ENCODE measurements around the gene OR5AC2. TPM values are rescaled to one million over a fixed set of nuclear protein-coding genes. Genes with fewer than 3 reads are reported as not detected.
A peak's percentile ranks its signal among the peaks of the same experiment; 100 is the strongest.

The OR5AC2 gene
- total RNA-seq, 2 donors from 2014 or later: not detected

DNA sequence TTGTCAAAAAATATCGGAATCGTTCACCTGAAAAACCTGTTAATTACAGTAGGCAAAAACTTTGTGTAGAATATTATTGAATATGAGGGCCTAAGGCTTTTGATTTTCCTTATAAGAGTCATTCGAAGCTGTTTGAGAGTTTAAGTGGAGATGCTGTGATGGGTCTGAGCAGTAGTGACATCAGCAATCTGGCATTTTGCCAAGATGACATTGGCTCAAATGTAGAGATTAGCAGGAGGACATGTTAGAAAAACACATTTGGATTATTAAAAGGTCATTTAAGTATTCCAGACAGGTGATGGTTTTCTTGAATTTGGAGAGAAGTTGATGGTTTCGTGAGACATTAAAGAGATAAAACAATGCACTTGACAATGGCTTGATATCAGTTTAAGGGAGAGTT is 12.9 kb downstream of the OR5AC2 start:
- Histone ChIP-seq H3K9me3 (no peaks in the 10 kb centered on the region), H3K4me3 (no peak overlapping the region), H3K27ac (no peak overlapping the region), H3K27me3 (replicated peaks; ENCODE audit: insufficient read depth) (no peaks in the 10 kb centered on the region), H3K4me1 (replicated peaks) (no peaks in the 10 kb centered on the region), H3K36me3 (no peaks in the 10 kb centered on the region)
- DNase-seq (ENCODE audit: low spot score): no peak
- TF ChIP-seq POLR2A (IDR thresholded peaks at IDR 0.05) (no peak), POLR2AphosphoS5 (IDR thresholded peaks at IDR 0.05) (no peak)
- TF ChIP-seq, protein P1, sequence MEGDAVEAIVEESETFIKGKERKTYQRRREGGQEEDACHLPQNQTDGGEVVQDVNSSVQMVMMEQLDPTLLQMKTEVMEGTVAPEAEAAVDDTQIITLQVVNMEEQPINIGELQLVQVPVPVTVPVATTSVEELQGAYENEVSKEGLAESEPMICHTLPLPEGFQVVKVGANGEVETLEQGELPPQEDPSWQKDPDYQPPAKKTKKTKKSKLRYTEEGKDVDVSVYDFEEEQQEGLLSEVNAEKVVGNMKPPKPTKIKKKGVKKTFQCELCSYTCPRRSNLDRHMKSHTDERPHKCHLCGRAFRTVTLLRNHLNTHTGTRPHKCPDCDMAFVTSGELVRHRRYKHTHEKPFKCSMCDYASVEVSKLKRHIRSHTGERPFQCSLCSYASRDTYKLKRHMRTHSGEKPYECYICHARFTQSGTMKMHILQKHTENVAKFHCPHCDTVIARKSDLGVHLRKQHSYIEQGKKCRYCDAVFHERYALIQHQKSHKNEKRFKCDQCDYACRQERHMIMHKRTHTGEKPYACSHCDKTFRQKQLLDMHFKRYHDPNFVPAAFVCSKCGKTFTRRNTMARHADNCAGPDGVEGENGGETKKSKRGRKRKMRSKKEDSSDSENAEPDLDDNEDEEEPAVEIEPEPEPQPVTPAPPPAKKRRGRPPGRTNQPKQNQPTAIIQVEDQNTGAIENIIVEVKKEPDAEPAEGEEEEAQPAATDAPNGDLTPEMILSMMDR (IDR thresholded peaks at IDR 0.05): no peak
- intact Hi-C loops (cut with DNase I): no loop called here
- WGBS: 68% methylated on average over 4 of the region's 4 CpGs

DNA sequence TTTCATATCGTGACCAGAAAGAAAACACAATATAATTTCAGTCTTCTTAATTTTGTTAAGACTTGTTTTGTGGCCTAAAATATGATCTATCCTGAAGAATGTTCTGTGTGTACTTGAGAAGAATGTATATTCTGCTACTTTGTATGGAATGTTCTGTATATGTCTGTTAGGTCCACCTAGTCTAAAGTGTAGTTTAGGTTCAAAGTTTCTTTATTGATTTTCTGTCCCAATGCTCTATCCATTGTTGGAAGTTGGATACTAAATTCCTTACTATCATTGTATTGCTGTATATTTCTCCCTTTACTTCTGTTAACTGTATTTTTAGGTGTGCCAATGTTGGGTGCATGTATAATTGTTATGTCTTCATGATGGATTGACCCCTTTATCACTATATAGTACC is 21.2 kb downstream of the OR5AC2 start:
- intact Hi-C loops (cut with DNase I): no loop called here
- Histone ChIP-seq H3K4me1 (replicated peaks) (no peaks in the 10 kb centered on the region), H3K27me3 (replicated peaks; ENCODE audit: insufficient read depth) (no peaks in the 10 kb centered on the region), H3K36me3 (no peaks in the 10 kb centered on the region), H3K4me3 (no peak overlapping the region), H3K27ac (no peak overlapping the region), H3K9me3 (no peaks in the 10 kb centered on the region)
- WGBS: 0% methylated on average over 1 of the region's 1 CpG
- no peak for DNase-seq (ENCODE audit: low spot score)
- no peak for TF ChIP-seq POLR2AphosphoS5 (IDR thresholded peaks at IDR 0.05)
- TF ChIP-seq, protein P1 (IDR thresholded peaks at IDR 0.05): no peak
- no peak for TF ChIP-seq POLR2A (IDR thresholded peaks at IDR 0.05)

DNA sequence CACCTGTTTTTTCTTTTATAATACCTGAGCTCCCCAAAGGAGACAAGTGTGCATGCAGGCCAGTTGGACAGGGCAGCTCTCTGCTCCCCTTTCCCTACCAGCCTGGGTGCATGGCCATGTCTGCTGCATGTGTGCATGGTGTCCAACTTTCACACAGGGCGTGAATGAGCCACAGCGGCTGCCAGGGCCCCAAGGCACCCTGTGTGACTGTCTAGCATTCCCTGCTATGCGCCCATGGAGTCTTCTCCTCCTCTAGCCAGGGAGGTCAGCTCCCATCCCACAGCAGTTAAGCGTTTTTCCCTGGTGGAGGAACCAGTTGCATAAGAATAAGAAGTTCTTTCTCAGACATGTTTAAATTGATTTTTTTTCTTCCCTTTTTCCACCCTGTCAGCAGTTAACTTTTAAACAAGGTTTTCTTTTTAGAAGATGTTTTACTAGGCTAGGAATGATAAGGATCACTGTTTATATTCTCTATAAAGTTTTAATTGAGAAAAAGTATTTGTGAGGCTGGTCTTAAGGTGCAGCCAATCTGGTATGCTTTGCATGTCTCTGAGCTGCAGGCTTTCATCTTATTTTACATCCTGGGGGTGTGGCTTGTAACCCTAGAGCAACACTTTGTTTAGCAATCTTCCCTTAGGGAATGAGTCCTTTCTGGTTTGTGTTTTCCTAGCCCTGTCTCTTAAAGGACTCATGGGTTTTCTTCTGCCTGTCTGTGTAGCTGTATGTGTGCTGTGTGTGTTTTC is 23.0 kb downstream of the OR5AC2 start:
- no peaks in the 10 kb centered on the region for H3K27me3 ChIP-seq (replicated peaks; ENCODE audit: insufficient read depth)
- H3K27ac ChIP-seq: no peak overlapping the region
- WGBS: 13% methylated on average over 4 of the region's 4 CpGs
- H3K4me1 ChIP-seq (replicated peaks): no peaks in the 10 kb centered on the region
- no peak overlapping the region for H3K4me3 ChIP-seq
- DNase-seq (ENCODE audit: low spot score): peak; percentile 28
- intact Hi-C loops (cut with DNase I): no loop called here
- TF ChIP-seq POLR2AphosphoS5 (IDR thresholded peaks at IDR 0.05) (peak; percentile 59), POLR2A (IDR thresholded peaks at IDR 0.05) (no peak)
- TF ChIP-seq, protein P1 (IDR thresholded peaks at IDR 0.05): no peak
- H3K9me3 ChIP-seq: no peaks in the 10 kb centered on the region
- H3K36me3 ChIP-seq: no peaks in the 10 kb centered on the region

DNA sequence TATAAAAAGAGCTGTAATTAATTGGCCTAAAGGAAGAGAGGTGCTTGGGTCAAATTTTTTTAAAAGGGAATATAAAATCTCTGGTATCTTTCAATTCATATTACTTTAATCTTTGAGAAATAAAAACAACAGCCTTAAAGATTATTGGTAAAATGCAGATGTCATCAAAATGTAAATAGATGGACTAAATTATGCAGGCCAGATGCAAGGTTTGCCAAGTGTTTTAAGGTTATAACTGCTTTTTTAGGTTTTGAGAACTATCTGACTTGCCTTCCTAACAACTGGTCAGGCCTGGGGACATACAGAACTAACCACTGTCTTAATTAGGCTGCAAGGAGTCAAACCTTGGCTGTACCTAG is 23.6 kb downstream of the OR5AC2 start:
- no peak for DNase-seq (ENCODE audit: low spot score)
- no peak for TF ChIP-seq POLR2AphosphoS5 (IDR thresholded peaks at IDR 0.05)
- TF ChIP-seq, protein P1 (IDR thresholded peaks at IDR 0.05): no peak
- TF ChIP-seq POLR2A (IDR thresholded peaks at IDR 0.05): no peak
- no peak overlapping the region for H3K27ac ChIP-seq
- no peaks in the 10 kb centered on the region for H3K36me3 ChIP-seq
- intact Hi-C loops (cut with DNase I): no loop called here
- no peaks in the 10 kb centered on the region for H3K27me3 ChIP-seq (replicated peaks; ENCODE audit: insufficient read depth)
- H3K4me1 ChIP-seq (replicated peaks): no peaks in the 10 kb centered on the region
- H3K9me3 ChIP-seq: no peaks in the 10 kb centered on the region
- no peak overlapping the region for H3K4me3 ChIP-seq

DNA sequence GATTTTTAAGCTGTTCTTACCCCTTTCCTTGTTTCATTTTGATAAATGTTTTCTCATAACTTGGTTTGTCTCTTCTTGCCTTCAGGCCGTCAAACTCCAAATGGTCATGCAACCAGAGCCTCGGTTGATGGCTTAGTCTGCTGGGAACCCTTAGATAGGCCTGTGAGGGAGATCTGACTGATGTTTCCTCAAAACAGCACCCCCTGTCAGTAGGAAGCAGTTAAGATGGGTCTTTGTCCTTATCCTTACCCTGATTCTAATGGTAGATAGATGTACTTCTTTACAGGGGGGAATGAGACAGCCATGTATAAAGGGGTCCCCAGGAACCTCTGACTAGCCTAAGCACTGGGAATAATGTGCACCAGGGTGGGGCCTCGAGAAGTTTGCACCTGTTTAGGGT is 27.3 kb downstream of the OR5AC2 start:
- Histone ChIP-seq H3K27ac (no peak overlapping the region), H3K27me3 (replicated peaks; ENCODE audit: insufficient read depth) (no peaks in the 10 kb centered on the region), H3K9me3 (no peaks in the 10 kb centered on the region), H3K4me3 (no peak overlapping the region), H3K36me3 (no peaks in the 10 kb centered on the region), H3K4me1 (replicated peaks) (no peaks in the 10 kb centered on the region)
- no peak for DNase-seq (ENCODE audit: low spot score)
- intact Hi-C loops (cut with DNase I): no loop called here
- WGBS: 44% methylated on average over 3 of the region's 3 CpGs
- TF ChIP-seq POLR2A (IDR thresholded peaks at IDR 0.05): no peak
- TF ChIP-seq, protein P1 (IDR thresholded peaks at IDR 0.05): no peak
- TF ChIP-seq POLR2AphosphoS5 (IDR thresholded peaks at IDR 0.05): no peak
